ENCODE measurements around the gene NKIRAS1.
"Not testable (repeated sequence)": the region's sequence is repeated elsewhere in the genome, so short reads cannot be mapped to it uniquely, and the experiment has no call there.

The NKIRAS1 gene

GRCh38 chr3:23912335-23912734 lies 4.5 kb downstream of the NKIRAS1 start:
- FAIRE-seq; DNase-seq (ENCODE audit: extremely low spot score, insufficient read length, low read depth): not testable (repeated sequence)

- no peak for DNase-seq (ENCODE audit: extremely low spot score, insufficient read length, low read depth)
- no peak for FAIRE-seq
These were observed 5.4 kb downstream of the NKIRAS1 start for GRCh38 chr3:23911397-23911796.

- FAIRE-seq, result no peak
- DNase-seq (ENCODE audit: extremely low spot score, insufficient read length, low read depth), result no peak
These were observed 7.4 kb downstream of the NKIRAS1 start for GRCh38 chr3:23909341-23909740.

- FAIRE-seq (no peak), DNase-seq (ENCODE audit: extremely low spot score, insufficient read length, low read depth) (no peak)
These were observed 12.2 kb downstream of the NKIRAS1 start for GRCh38 chr3:23904545-23904944.

- DNase-seq (ENCODE audit: extremely low spot score, insufficient read length, low read depth), result no peak
- FAIRE-seq, result no peak
These were observed 16.0 kb downstream of the NKIRAS1 start for GRCh38 chr3:23900744-23901143.

- FAIRE-seq, result no peak
These were observed 21.6 kb downstream of the NKIRAS1 start for GRCh38 chr3:23895181-23895580.

GRCh38 chr3:23894254-23895061 lies 22.3 kb downstream of the NKIRAS1 start:
- no peak for DNase-seq (ENCODE audit: extremely low spot score, insufficient read length, low read depth)
- FAIRE-seq, result no peak

More at GRCh38 chr3:23895181-23895580, 21.6 kb downstream of the NKIRAS1 start:
- no peak for DNase-seq (ENCODE audit: extremely low spot score, insufficient read length, low read depth)

- no peak for FAIRE-seq
- DNase-seq (ENCODE audit: extremely low spot score, insufficient read length, low read depth), result no peak
These were observed 26.8 kb downstream of the NKIRAS1 start for GRCh38 chr3:23889950-23890349.

GRCh38 chr3:23889386-23889785 lies 27.4 kb downstream of the NKIRAS1 start:
- no peak for FAIRE-seq
- DNase-seq (ENCODE audit: extremely low spot score, insufficient read length, low read depth), result no peak

- DNase-seq (ENCODE audit: extremely low spot score, insufficient read length, low read depth) (no peak), FAIRE-seq (peak; percentile 41)
These were observed 28.1 kb downstream of the NKIRAS1 start for GRCh38 chr3:23888617-23889228.

- FAIRE-seq, result no peak
- no peak for DNase-seq (ENCODE audit: extremely low spot score, insufficient read length, low read depth)
These were observed 30.5 kb downstream of the NKIRAS1 start for GRCh38 chr3:23886311-23886710.

- DNase-seq (ENCODE audit: extremely low spot score, insufficient read length, low read depth) (no peak), FAIRE-seq (no peak)
These were observed 31.6 kb downstream of the NKIRAS1 start for GRCh38 chr3:23885210-23885609.

GRCh38 chr3:23884481-23884880 lies 32.3 kb downstream of the NKIRAS1 start:
- FAIRE-seq (no peak), DNase-seq (ENCODE audit: extremely low spot score, insufficient read length, low read depth) (no peak)

GRCh38 chr3:23882487-23882918 lies 34.3 kb downstream of the NKIRAS1 start:
- DNase-seq (ENCODE audit: extremely low spot score, insufficient read length, low read depth) (no peak), FAIRE-seq (no peak)

GRCh38 chr3:23881993-23882392 lies 34.8 kb downstream of the NKIRAS1 start:
- not testable (repeated sequence) for FAIRE-seq; DNase-seq (ENCODE audit: extremely low spot score, insufficient read length, low read depth)

- DNase-seq (ENCODE audit: extremely low spot score, insufficient read length, low read depth), result no peak
- no peak for FAIRE-seq
These were observed 36.0 kb downstream of the NKIRAS1 start for GRCh38 chr3:23880703-23881339.

- FAIRE-seq, result no peak
- no peak for DNase-seq (ENCODE audit: extremely low spot score, insufficient read length, low read depth)
These were observed 37.3 kb downstream of the NKIRAS1 start for GRCh38 chr3:23879485-23879884.

- no peak for DNase-seq (ENCODE audit: extremely low spot score, insufficient read length, low read depth)
These were observed 39.3 kb downstream of the NKIRAS1 start for GRCh38 chr3:23877329-23877980.

GRCh38 chr3:23876923-23877322 lies 39.9 kb downstream of the NKIRAS1 start:
- FAIRE-seq (no peak), DNase-seq (ENCODE audit: extremely low spot score, insufficient read length, low read depth) (no peak)

More at GRCh38 chr3:23877329-23877980, 39.3 kb downstream of the NKIRAS1 start:
- FAIRE-seq, result no peak

- DNase-seq (ENCODE audit: extremely low spot score, insufficient read length, low read depth) (no peak), FAIRE-seq (no peak)
These were observed 41.6 kb downstream of the NKIRAS1 start for GRCh38 chr3:23875113-23875725.
